Right lobe of liver (tissue), 4 donors: ENCODE results near the gene NENF.

Experiments
- POLR2A ChIP-seq: fragments of 450-650 bp; IDR thresholded peaks from one replicate; pipeline ENCODE4 v1.6.1; 2017; ENCODE audit warnings: antibody characterized with exemption, mild to moderate bottlenecking
- TF ChIP-seq, protein P1 (sequence below), 4 donors: fragments of 200-600 bp in 3 of 4; fragments of 450-650 bp in 1 of 4; IDR thresholded peaks; one replicate each; pipeline versions ENCODE4 v1.5.1 to v1.8.0; 2016 to 2022; ENCODE audit warnings: antibody characterized with exemption in 4 of 4, mild to moderate bottlenecking in 2 of 4
- donor health status: DM: no; HTN: no; CAD: no.
- donor health status: DM: no; HTN: no; CAD: no.
- donor health status: DM: no; HTN: yes; CAD: no.

DNA sequence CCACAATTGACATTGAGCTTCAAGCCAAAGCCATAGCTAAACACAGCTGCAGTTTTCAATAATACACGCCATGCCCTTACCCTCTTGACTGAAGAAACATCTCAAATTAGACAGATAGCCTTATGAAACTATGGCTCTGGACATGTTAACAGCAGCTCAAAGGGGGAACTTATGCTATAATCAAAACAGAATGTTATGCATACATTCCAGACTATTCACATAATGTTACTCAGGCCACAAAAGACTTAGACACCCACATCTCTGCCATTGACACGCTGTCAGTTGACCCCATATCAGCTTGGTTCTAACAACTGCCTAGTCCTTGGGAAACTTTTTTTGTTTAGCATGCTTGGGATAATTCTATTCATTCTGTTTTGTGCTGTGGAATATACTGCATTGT, 2.3 kb upstream of the NENF start:
- TF ChIP-seq, protein P1, sequence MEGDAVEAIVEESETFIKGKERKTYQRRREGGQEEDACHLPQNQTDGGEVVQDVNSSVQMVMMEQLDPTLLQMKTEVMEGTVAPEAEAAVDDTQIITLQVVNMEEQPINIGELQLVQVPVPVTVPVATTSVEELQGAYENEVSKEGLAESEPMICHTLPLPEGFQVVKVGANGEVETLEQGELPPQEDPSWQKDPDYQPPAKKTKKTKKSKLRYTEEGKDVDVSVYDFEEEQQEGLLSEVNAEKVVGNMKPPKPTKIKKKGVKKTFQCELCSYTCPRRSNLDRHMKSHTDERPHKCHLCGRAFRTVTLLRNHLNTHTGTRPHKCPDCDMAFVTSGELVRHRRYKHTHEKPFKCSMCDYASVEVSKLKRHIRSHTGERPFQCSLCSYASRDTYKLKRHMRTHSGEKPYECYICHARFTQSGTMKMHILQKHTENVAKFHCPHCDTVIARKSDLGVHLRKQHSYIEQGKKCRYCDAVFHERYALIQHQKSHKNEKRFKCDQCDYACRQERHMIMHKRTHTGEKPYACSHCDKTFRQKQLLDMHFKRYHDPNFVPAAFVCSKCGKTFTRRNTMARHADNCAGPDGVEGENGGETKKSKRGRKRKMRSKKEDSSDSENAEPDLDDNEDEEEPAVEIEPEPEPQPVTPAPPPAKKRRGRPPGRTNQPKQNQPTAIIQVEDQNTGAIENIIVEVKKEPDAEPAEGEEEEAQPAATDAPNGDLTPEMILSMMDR (IDR thresholded peaks at IDR 0.05) = no peak
- TF ChIP-seq POLR2A = no peak
